Prostate gland (tissue), 2 donors: ENCODE results near the gene OSBPL2. TPM values are rescaled to one million over a fixed set of nuclear protein-coding genes. Genes with fewer than 3 reads are reported as not detected.

Experiments used
- DNase-seq: peaks from one replicate; pipeline ENCODE4 v3.0.0-alpha.2; 2019; ENCODE audit warnings: low spot score
- H3K27ac ChIP-seq, 2 donors: fragments of 200-600 bp; sonication (generic); 2 replicates each; pipeline ENCODE4 v1.5.1; 2017 to 2019
- H3K27me3 ChIP-seq: fragments of 200-600 bp; sonication (generic); replicated peaks from 2 replicates; pipeline ENCODE4 v1.5.1; 2019; ENCODE audit not compliant: insufficient read depth
- H3K36me3 ChIP-seq, 2 donors: fragments of 200-600 bp; sonication (generic); 1 replicate in 1 of 2; 2 replicates in 1 of 2; pipeline versions ENCODE4 v1.5.1 to v1.8.1; 2017 to 2019
- H3K4me1 ChIP-seq: fragments of 200-600 bp; sonication (generic); replicated peaks from 2 replicates; pipeline ENCODE4 v1.5.1; 2019
- H3K4me3 ChIP-seq, 2 donors: fragments of 200-600 bp; sonication (generic); 2 replicates each; pipeline ENCODE4 v1.5.1; 2017 to 2019
- H3K9me3 ChIP-seq: fragments of 200-600 bp; sonication (generic); 2 replicates; pipeline ENCODE4 v1.5.1; 2017
- POLR2A ChIP-seq: fragments of 450-650 bp; IDR thresholded peaks from one replicate; pipeline ENCODE4 v1.6.1; 2016; ENCODE audit warnings: antibody characterized with exemption, mild to moderate bottlenecking
- POLR2AphosphoS5 ChIP-seq: sonication (generic); formaldehyde crosslinking; IDR thresholded peaks from one replicate; pipeline ENCODE4 v1.6.1; 2017; ENCODE audit warnings: antibody characterized with exemption
- WGBS: methylation state at CpG from one replicate; pipeline ENCODE4 v1.1.5; 2018; 5-methylcytosine and 5-hydroxymethylcytosine counted together
- intact Hi-C: fragments of 100-400 bp; cut with DNase I; formaldehyde crosslinking; loops from one replicate; pipeline ENCODE4 v1.14.2; 2022
- total RNA-seq, 2 donors: library from RNA; depleted of rRNA; stranded (reverse); fragments of >200 nt; gene quantifications; one replicate each; pipeline ENCODE4 v1.1.0, GENCODE V29; 2016
- TF ChIP-seq, protein P1 (sequence below), 4 experiments: fragments of 200-600 bp in 2 of 4; fragments of 450-650 bp in 2 of 4; sonication (generic) in 2 of 4; IDR thresholded peaks; 1 replicate in 3 of 4; 2 replicates in 1 of 4; pipeline ENCODE4 v1.5.1; 2016 to 2019; ENCODE audit warnings: antibody characterized with exemption in 4 of 4, mild to moderate bottlenecking in 2 of 4, moderate library complexity in 2 of 4

Gene OSBPL2
- total RNA-seq, 2 donors from 2014 or later = 33.5 to 50.6 TPM

DNA sequence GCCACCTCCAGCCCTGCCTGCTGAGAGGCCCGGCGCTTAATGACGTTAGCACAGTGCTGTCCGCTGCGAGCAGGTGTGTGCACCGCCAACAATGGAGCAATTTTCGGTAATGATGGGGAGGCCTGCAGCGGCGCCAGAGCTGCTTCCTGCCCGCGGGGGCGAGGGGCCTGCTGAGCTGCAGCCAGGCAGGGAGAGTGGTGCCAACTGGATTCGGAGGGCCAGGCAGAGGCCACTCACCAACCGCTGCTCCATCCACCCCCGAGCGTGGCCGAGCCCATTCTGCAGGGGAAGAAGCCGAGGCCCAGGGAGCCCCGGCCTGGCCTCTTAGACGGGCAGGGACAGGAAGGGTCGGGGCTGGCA, 27.8 kb upstream of the OSBPL2 start:
- intact Hi-C loops = no loop called here
- TF ChIP-seq POLR2A = no peak
- TF ChIP-seq POLR2AphosphoS5 = no peak
- no peaks in the 10 kb centered on the region for H3K9me3 ChIP-seq
- WGBS = 53% methylated on average over 20 of the region's 21 CpGs
- no peak for DNase-seq
- H3K36me3 ChIP-seq = no peaks in the 10 kb centered on the region
- peaks cover 8% of the 10 kb centered on the region for H3K4me1 ChIP-seq
- no peaks in the 10 kb centered on the region for H3K27me3 ChIP-seq
- H3K4me3 ChIP-seq = no peak overlapping the region
- no peak overlapping the region for H3K27ac ChIP-seq

DNA sequence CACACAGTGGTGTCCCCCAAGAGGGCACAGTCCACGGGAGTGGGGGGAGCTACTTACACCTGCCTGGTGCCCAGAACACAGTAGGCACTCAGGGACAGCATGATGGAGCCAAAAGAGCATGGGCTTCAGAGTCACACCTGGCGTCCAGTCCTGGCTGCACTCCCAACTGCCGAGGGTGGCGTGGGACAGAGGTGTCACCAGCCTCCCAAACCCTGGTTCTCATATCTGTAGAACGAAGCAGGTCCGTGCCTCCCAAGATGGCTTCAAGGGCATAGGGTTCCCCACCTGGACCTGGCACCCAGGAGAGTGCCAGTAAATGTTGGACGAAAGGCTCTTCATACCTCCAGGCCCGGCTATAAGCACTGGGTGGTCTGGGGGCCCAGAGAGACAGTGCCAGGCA, 27.1 kb upstream of the OSBPL2 start:
- H3K4me1 ChIP-seq = peaks cover 14% of the 10 kb centered on the region
- no peak for DNase-seq
- intact Hi-C loops = no loop called here
- no peak overlapping the region for H3K27ac ChIP-seq
- H3K36me3 ChIP-seq = no peaks in the 10 kb centered on the region
- no peaks in the 10 kb centered on the region for H3K27me3 ChIP-seq
- TF ChIP-seq POLR2AphosphoS5 = no peak
- TF ChIP-seq, protein P1, sequence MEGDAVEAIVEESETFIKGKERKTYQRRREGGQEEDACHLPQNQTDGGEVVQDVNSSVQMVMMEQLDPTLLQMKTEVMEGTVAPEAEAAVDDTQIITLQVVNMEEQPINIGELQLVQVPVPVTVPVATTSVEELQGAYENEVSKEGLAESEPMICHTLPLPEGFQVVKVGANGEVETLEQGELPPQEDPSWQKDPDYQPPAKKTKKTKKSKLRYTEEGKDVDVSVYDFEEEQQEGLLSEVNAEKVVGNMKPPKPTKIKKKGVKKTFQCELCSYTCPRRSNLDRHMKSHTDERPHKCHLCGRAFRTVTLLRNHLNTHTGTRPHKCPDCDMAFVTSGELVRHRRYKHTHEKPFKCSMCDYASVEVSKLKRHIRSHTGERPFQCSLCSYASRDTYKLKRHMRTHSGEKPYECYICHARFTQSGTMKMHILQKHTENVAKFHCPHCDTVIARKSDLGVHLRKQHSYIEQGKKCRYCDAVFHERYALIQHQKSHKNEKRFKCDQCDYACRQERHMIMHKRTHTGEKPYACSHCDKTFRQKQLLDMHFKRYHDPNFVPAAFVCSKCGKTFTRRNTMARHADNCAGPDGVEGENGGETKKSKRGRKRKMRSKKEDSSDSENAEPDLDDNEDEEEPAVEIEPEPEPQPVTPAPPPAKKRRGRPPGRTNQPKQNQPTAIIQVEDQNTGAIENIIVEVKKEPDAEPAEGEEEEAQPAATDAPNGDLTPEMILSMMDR (IDR thresholded peaks at IDR 0.05) = no peak
- no peak for TF ChIP-seq POLR2A
- WGBS = 85% methylated on average over 8 of the region's 8 CpGs
- no peaks in the 10 kb centered on the region for H3K9me3 ChIP-seq
- H3K4me3 ChIP-seq = no peak overlapping the region

DNA sequence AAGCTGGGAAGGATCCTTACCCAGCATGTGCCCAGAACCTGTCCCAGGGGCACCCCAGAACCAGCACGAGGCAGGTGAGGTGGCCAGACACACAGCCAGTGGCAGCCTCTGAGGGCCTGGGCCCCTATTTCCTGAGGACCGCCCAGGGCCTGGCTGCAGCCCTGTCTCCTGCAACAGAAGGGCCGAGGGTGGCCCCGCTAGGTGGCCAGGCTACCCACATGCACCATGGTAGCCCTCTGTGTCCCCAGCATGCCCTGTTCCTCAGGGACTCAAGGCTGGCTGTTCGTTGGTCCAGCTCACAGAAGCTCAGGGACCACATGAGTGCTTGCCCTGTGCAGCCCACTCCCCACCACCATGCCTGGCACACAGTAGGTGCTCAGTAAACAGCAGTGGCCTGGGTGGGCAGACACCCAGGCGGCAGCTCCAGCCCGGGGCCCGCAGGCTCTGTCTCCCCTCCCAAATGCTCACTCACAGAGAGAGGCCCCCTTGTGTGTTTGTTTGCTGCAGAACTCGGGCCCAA, 26.5 kb upstream of the OSBPL2 start:
- TF ChIP-seq, protein P1 (IDR thresholded peaks at IDR 0.05) = no peak
- TF ChIP-seq POLR2A (no peak), POLR2AphosphoS5 (no peak)
- Histone ChIP-seq H3K4me1 (peaks cover 14% of the 10 kb centered on the region), H3K9me3 (no peaks in the 10 kb centered on the region), H3K36me3 (no peaks in the 10 kb centered on the region), H3K27me3 (no peaks in the 10 kb centered on the region), H3K27ac (no peak overlapping the region), H3K4me3 (no peak overlapping the region)
- DNase-seq = no peak
- intact Hi-C loops = no loop called here
- 69% methylated on average over 7 of the region's 9 CpGs for WGBS

DNA sequence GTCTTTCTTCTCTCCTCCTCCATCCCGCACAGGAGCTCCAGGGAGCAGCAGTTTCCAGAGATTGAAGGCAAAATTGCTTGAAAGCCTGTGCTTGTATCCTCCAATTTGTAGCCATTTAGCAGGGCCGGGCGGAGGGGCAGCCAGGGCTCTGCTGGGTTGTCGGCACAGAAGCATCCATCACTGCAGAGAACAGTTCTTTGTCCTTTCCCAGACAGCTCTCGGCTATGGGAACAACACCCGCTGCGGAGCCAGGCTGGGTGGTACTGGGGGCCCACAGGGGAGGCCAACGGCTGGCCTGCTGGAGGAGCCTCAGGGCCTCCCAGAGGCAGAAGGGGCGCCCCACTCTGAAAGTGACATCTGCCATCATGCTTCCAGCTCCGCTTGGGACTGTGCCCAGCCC, 26.0 kb upstream of the OSBPL2 start:
- no peak for TF ChIP-seq POLR2AphosphoS5
- no peak for TF ChIP-seq POLR2A
- TF ChIP-seq, protein P1 (IDR thresholded peaks at IDR 0.05) = no peak
- DNase-seq = no peak
- intact Hi-C loops = no loop called here
- H3K36me3 ChIP-seq = no peaks in the 10 kb centered on the region
- peaks cover 14% of the 10 kb centered on the region for H3K4me1 ChIP-seq
- H3K27ac ChIP-seq = no peak overlapping the region
- no peaks in the 10 kb centered on the region for H3K9me3 ChIP-seq
- H3K4me3 ChIP-seq = no peak overlapping the region
- no peaks in the 10 kb centered on the region for H3K27me3 ChIP-seq
- 29% methylated on average over 10 of the region's 10 CpGs for WGBS

- H3K36me3 ChIP-seq = no peaks in the 10 kb centered on the region
- TF ChIP-seq, protein P1 (IDR thresholded peaks at IDR 0.05) = no peak
- TF ChIP-seq POLR2AphosphoS5 (no peak), POLR2A (no peak)
- intact Hi-C loops = no loop called here
- no peaks in the 10 kb centered on the region for H3K9me3 ChIP-seq
- DNase-seq = no peak
- no peak overlapping the region for H3K27ac ChIP-seq
- H3K27me3 ChIP-seq = no peaks in the 10 kb centered on the region
- H3K4me1 ChIP-seq = peaks cover 17% of the 10 kb centered on the region
- WGBS = 25% methylated on average over 12 of the region's 12 CpGs
- H3K4me3 ChIP-seq = no peak overlapping the region
These were observed 24.3 kb upstream of the OSBPL2 start for GRCh38 chr20:62214067-62214466.
